GM08714 (cell line): ENCODE data around the gene CNBP.
"Not testable (repeated sequence)": the region's sequence is repeated elsewhere in the genome, so short reads cannot be mapped to it uniquely, and the experiment has no call there.

ENCODE experiments used
- H3K4me3 ChIP-seq: fragments of 200-500 bp; sonication (Bioruptor generic); 2 replicates; pipeline ENCODE4 v1.5.1; 2014; ENCODE audit warnings: mild to moderate bottlenecking, low read length, inconsistent platforms
- ZNF274 ChIP-seq: IDR thresholded peaks from 2 replicates; pipeline ENCODE4 v1.6.1; 2012; ENCODE audit warnings: mild to moderate bottlenecking, low read depth, low read length

CNBP gene

GRCh38 chr3:129183569-129184395 is at the start of gene CNBP:
TSS of gene CNBP (minus strand) at chr3:129183896. CDS start at chr3:129171757, 12,139 bp downstream.
- TF ChIP-seq ZNF274: no peak
- peak within 1 kb of the TSS; percentile 92 for H3K4me3 ChIP-seq

GRCh38 chr3:129231331-129232119 is 47.8 kb upstream of the CNBP start:
- TF ChIP-seq ZNF274: no peak
- no peak overlapping the region for H3K4me3 ChIP-seq

- no peak for TF ChIP-seq ZNF274
- H3K4me3 ChIP-seq: no peak overlapping the region
These were observed 46.8 kb upstream of the CNBP start for GRCh38 chr3:129230311-129231019.

- no peak for TF ChIP-seq ZNF274
- H3K4me3 ChIP-seq: no peak overlapping the region
These were observed 45.3 kb upstream of the CNBP start for GRCh38 chr3:129228891-129229585.

- no peak overlapping the region for H3K4me3 ChIP-seq
- TF ChIP-seq ZNF274: no peak
These were observed 42.7 kb upstream of the CNBP start for GRCh38 chr3:129226374-129226773.

GRCh38 chr3:129224984-129225393 is 41.3 kb upstream of the CNBP start:
- TF ChIP-seq ZNF274: no peak
- no peak overlapping the region for H3K4me3 ChIP-seq

GRCh38 chr3:129224387-129224786 is 40.7 kb upstream of the CNBP start:
- H3K4me3 ChIP-seq: not testable (repeated sequence)

- no peak for TF ChIP-seq ZNF274
- no peak overlapping the region for H3K4me3 ChIP-seq
These were observed 35.0 kb upstream of the CNBP start for GRCh38 chr3:129218742-129219141.

- no peak for TF ChIP-seq ZNF274
- H3K4me3 ChIP-seq: no peak overlapping the region
These were observed 29.5 kb upstream of the CNBP start for GRCh38 chr3:129213238-129213637.

- TF ChIP-seq ZNF274: no peak
- no peak overlapping the region for H3K4me3 ChIP-seq
These were observed 28.1 kb upstream of the CNBP start for GRCh38 chr3:129211772-129212171.

GRCh38 chr3:129211345-129211744 is 27.6 kb upstream of the CNBP start:
- no peak overlapping the region for H3K4me3 ChIP-seq
- no peak for TF ChIP-seq ZNF274

- TF ChIP-seq ZNF274: no peak
- no peak overlapping the region for H3K4me3 ChIP-seq
These were observed 23.8 kb upstream of the CNBP start for GRCh38 chr3:129207479-129207878.

GRCh38 chr3:129205109-129205832 is 21.6 kb upstream of the CNBP start:
- TF ChIP-seq ZNF274: no peak
- H3K4me3 ChIP-seq: no peak overlapping the region
